AG04450 (cell line): ENCODE measurements around the gene SLC35F3. TPM values are rescaled to one million over a fixed set of nuclear protein-coding genes. Genes with fewer than 3 reads are reported as not detected.

Source experiments
- CTCF ChIA-PET: fragments of 300-600, 350-600 bp; formaldehyde crosslinking; extraction: SDS; loops from one replicate; lab custom pipeline; 2022; ENCODE audit warnings: antibody characterized with exemption, inconsistent platforms; lab: Charles Lee
- POLR2A ChIA-PET: fragments of 350-600 bp; formaldehyde crosslinking; extraction: SDS; loops from one replicate; lab custom pipeline; 2021; ENCODE audit warnings: antibody characterized with exemption, inconsistent platforms; lab: Yijun Ruan, JAX
- DNase-seq: peaks from one replicate; pipeline ENCODE4 v3.0.0-alpha.2; 2011; ENCODE audit warnings: low read depth, low spot score
- H3K27ac ChIP-seq: one replicate; pipeline ENCODE4 v1.5.1; 2012; ENCODE audit warnings: low read depth, low read length, control low read depth
- H3K27me3 ChIP-seq: one replicate; pipeline ENCODE4 v1.6.0; 2012; ENCODE audit warnings: low read length; ENCODE audit not compliant: control insufficient read depth, insufficient read depth
- H3K4me3 ChIP-seq: 2 replicates; pipeline ENCODE4 v1.5.1; 2011; ENCODE audit warnings: mild to moderate bottlenecking, low read depth, low read length, control low read depth
- H3K9me3 ChIP-seq: 2 replicates; pipeline ENCODE4 v1.5.1; 2012; ENCODE audit warnings: low read length; ENCODE audit not compliant: control insufficient read depth, insufficient read depth
- CTCF ChIP-seq: IDR thresholded peaks from 2 replicates; pipeline ENCODE4 v1.5.1; 2011; ENCODE audit warnings: low read depth, low read length, control low read depth, inconsistent platforms
- polyA plus RNA-seq: library from polyadenylated mRNA; depleted of rRNA; stranded (reverse); fragments of >200 nt; gene quantifications from 2 replicates; pipeline ENCODE4 v1.2.3, GENCODE V29; 2011

SLC35F3 gene
- polyA plus RNA-seq, 1 experiment, result 0.04 TPM

DNA sequence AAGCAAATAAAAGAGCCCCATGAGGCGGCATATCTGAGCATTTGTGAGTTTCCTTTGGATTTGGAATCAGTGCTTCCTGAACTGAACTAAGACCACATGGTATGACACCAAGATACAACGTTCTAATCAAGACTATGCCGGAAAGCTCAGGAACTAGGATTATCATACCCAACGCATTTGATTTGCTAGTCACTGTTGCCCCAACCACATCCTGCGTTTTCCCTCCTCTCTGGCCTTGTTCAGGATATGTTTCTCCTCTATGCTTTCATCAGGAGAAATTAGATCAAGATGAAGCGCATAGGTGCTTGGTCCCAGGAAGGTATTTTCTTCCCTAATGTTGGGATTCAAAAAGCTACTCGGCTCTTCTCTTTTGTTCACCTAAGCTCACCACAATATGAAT, 79.3 kb downstream of the SLC35F3 start:
- ChIA-PET CTCF (no interaction called here), POLR2A (no interaction called here)
- H3K9me3 ChIP-seq, result peaks cover 16% of the 10 kb centered on the region
- H3K27ac ChIP-seq, result no peak overlapping the region
- no peak for DNase-seq
- no peaks in the 10 kb centered on the region for H3K27me3 ChIP-seq
- H3K4me3 ChIP-seq, result no peak overlapping the region
- no peak for TF ChIP-seq CTCF

GRCh38 chr1:233988963-233989696, 84.7 kb downstream of the SLC35F3 start:
- POLR2A ChIA-PET, result no interaction called here

GRCh38 chr1:233990486-233990885, 86.0 kb downstream of the SLC35F3 start:
- Histone ChIP-seq H3K9me3 (no peaks in the 10 kb centered on the region; the same call in none of the 2 replicates), H3K27ac (no peak overlapping the region), H3K4me3 (no peak overlapping the region), H3K27me3 (no peaks in the 10 kb centered on the region)
- CTCF ChIA-PET, result no interaction called here
- no peak for DNase-seq
- POLR2A ChIA-PET, result no interaction called here
- TF ChIP-seq CTCF, result no peak

More at GRCh38 chr1:233988963-233989696, 84.7 kb downstream of the SLC35F3 start:
- no peak overlapping the region for H3K4me3 ChIP-seq
- no peaks in the 10 kb centered on the region for H3K27me3 ChIP-seq
- no peaks in the 10 kb centered on the region; the same call in none of the 2 replicates for H3K9me3 ChIP-seq
- DNase-seq, result no peak
- CTCF ChIA-PET, result no interaction called here
- no peak for TF ChIP-seq CTCF
- H3K27ac ChIP-seq, result no peak overlapping the region

DNA sequence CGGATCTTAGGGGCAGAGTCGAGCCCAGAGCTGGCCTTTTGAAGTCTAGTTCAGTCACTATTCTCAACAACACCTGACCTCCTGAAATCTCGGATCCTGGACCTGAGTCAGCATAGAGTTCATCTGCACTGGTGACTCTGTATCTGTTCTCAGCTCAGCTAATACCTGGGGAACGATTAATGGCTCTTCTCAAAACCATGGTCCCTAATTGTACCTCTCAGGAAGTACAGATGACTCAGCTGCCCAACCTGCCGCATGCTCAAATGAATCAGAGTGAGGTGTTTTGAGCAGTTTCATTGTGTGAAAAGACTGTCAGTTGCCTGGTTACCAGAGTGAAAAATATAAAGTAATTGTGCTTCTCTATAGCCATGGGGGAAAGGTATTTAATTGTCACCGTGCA, 89.2 kb downstream of the SLC35F3 start:
- Histone ChIP-seq H3K9me3 (peaks cover 7% of the 10 kb centered on the region; the same call in 1 of the 2 replicates), H3K27ac (no peak overlapping the region), H3K4me3 (no peak overlapping the region), H3K27me3 (no peaks in the 10 kb centered on the region)
- POLR2A ChIA-PET, result no interaction called here
- TF ChIP-seq CTCF, result no peak
- DNase-seq, result no peak
- CTCF ChIA-PET, result no interaction called here

GRCh38 chr1:233994112-233994511, 89.6 kb downstream of the SLC35F3 start:
- ChIA-PET POLR2A (no interaction called here), CTCF (no interaction called here)
- H3K27me3 ChIP-seq, result no peaks in the 10 kb centered on the region
- no peak overlapping the region for H3K4me3 ChIP-seq
- DNase-seq, result no peak
- TF ChIP-seq CTCF, result no peak
- H3K27ac ChIP-seq, result no peak overlapping the region
- peaks cover 7% of the 10 kb centered on the region; the same call in 1 of the 2 replicates for H3K9me3 ChIP-seq
